Measurements from ENCODE around the gene WDR90.

WDR90 gene

GRCh38 chr16:627454-628239 lies 21.5 kb upstream of the WDR90 start (continued):
- TF ChIP-seq ZNF449 (tag by site-specific recombination; IDR thresholded peaks at IDR 0.05) (peak; percentile 81), CTCF (tag by site-specific recombination; IDR thresholded peaks at IDR 0.05) (no peak), ZNF596 (tag by site-specific recombination; IDR thresholded peaks at IDR 0.05) (no peak), PBX3 (CRISPR knock-in tag; IDR thresholded peaks at IDR 0.05) (no peak), ZNF175 (tag by site-specific recombination; IDR thresholded peaks at IDR 0.05) (no peak)

- Histone ChIP-seq H3K4me3 (ENCODE audit: low read depth, low read length) (no peak overlapping the region), H3K9me3 (ENCODE audit: control insufficient read depth, insufficient read depth, low read depth, low read length) (no peaks in the 10 kb centered on the region), H3K36me3 (ENCODE audit: control insufficient read depth in 2 of 2, insufficient read depth in 1 of 2, low read length in 2 of 2) (peaks cover 0 to 7% of the 10 kb centered on the region in 2 experiments; a peak in 1 of 3 replicates), H3K27ac (ENCODE audit: extremely low read depth, low read depth, low read length) (no peak overlapping the region), H3K4me1 (ENCODE audit: control insufficient read depth, insufficient read depth, low read length) (peaks cover 2% of the 10 kb centered on the region; the same call in 1 of the 2 replicates)
- ChIA-PET POLR2A (no interaction called here), CTCF (interaction anchor here (0.6 kb wide), 2 partner anchors 15 to 84 kb away, joined by 3 read pairs; no protein-coding TSS in a partner anchor)
- TF ChIP-seq GLIS2 (tag by site-specific recombination; IDR thresholded peaks at IDR 0.05) (peak; percentile 40; the same call in 1 of the 2 replicates), ZNF148 (tag by site-specific recombination; IDR thresholded peaks at IDR 0.05; ENCODE audit: borderline replicate concordance) (no peak)
Observed at GRCh38 chr16:628321-629061, 20.7 kb upstream of the WDR90 start.

GRCh38 chr16:629185-629832 lies 19.9 kb upstream of the WDR90 start:
- H3K36me3 ChIP-seq (ENCODE audit: control insufficient read depth in 2 of 2, insufficient read depth in 1 of 2, low read length in 2 of 2): peaks cover 0 to 15% of the 10 kb centered on the region in 2 experiments; a peak in 1 of 3 replicates
- no peak overlapping the region for H3K4me3 ChIP-seq (ENCODE audit: low read depth, low read length)
- TF ChIP-seq ZSCAN18 (tag by site-specific recombination; IDR thresholded peaks at IDR 0.05): no peak
- TF ChIP-seq ZNF600 (tag by site-specific recombination; IDR thresholded peaks at IDR 0.05): peak; percentile 39; the same call in 1 of the 2 replicates
- TF ChIP-seq BCL11A (tag by site-specific recombination; IDR thresholded peaks at IDR 0.05; ENCODE audit: low read depth): 0 out of 2 replicates have a peak, but pooled peaks have one; percentile 6
- no peak for TF ChIP-seq WT1 (tag by site-specific recombination; IDR thresholded peaks at IDR 0.05)
- peaks cover 2% of the 10 kb centered on the region; the same call in 1 of the 2 replicates for H3K4me1 ChIP-seq (ENCODE audit: control insufficient read depth, insufficient read depth, low read length)
- CTCF ChIA-PET: interaction anchor here (0.6 kb wide), 1 partner anchor 16 kb away, joined by 3 read pairs; no protein-coding TSS in a partner anchor
- POLR2A ChIA-PET: interaction anchor here (0.6 kb wide), 1 partner anchor 109 kb away, joined by 4 read pairs; no protein-coding TSS in a partner anchor
- H3K27ac ChIP-seq (ENCODE audit: extremely low read depth, low read depth, low read length): no peak overlapping the region
- no peaks in the 10 kb centered on the region for H3K9me3 ChIP-seq (ENCODE audit: control insufficient read depth, insufficient read depth, low read depth, low read length)

Measured in HEK293 (cell line).